GM18519 (cell line): Measurements from ENCODE around the gene PLEKHG5.
"Not testable (repeated sequence)": the region's sequence is repeated elsewhere in the genome, so short reads cannot be mapped to it uniquely, and the experiment has no call there.

Experiments used
- ATAC-seq: cut with Tn5 transposase; IDR thresholded peaks from one replicate; pipeline ENCODE4 v1.9.1; 2021; ENCODE audit warnings: mild to moderate bottlenecking, moderate library complexity; ENCODE audit not compliant: unreplicated experiment, low FRiP score

PLEKHG5 gene

DNA sequence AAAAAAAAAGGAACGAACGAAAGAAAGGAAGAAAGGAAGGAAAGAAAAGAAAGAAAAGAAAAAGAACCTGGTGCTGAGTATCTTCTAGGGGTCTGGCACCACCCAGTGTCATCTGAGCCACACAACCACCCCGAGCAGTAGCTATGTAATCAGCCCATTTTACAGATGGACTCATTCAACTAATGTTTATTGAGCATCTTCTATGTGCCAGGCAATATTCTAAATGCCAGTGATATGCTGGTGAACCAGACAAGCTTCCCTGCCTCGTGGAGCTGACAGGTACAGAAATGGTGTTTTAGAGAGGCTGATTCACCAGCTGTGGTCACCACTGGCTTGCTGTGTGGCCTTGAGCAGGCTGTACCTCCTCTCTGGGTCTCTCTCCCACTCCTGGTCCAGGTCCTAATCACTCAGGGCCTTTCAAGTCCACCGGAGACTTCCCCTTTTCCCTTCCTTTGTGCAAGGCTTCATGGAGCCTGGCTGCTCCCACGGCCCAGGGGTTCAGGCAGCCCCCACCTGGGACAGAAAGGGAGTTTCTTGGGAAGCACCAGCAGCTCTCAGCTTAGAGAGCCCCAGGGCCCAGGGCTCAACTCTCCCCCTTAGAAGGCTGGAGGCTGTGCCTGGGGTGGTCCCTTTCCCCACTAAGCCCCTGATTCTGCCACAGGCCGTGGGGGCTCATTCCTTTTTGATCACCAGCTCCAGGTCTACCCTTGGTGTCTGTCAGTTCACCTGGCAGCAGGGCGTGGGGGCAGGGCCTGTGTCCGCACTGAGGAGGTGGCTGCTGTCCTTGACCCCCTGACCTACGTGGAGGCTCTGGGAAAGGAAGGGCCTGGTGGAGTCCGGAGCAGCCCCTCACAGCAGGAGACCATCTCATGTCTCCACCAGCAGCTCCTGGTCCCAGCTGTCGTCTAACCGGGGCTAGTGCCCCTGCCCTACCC, 59.6 kb downstream of the PLEKHG5 start:
- ATAC-seq, result not testable (repeated sequence)

DNA sequence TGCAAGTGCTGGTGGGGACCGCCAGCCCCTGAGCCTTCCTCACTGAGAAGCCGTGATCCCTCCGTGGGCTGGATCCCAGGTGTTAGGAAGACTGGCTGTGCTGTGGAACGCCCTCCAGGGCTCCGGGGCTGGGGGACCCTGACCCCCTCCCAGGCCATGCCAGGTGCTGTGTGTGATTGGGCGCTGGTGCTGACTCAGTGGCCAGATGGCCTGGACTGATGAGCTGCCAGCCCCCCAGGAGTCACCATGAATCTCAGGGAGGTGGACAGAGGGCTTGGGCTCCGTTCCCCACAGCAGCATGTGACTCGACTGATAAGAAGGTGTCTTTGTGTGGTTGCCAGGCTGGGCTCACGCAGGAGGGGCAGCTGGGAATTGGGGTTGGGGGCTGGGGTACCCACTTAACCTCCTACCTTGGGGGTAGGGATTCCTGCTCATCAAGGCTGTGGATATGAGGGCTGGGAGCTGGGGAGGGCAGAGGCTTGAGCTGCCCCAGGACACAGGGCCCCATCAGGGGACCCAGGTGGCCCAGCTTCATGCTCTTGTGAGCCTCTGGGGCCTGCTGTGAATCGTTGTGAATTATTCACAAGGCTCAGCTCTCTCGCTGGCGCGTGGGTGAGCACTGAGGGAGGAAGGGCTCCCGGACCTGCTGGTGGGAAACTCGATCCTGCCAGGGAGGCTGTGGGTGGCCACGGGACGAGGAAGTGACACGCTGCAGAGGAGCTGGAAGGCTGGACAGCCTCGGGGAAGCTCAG, 61.6 kb downstream of the PLEKHG5 start:
- ATAC-seq, result not testable (repeated sequence)

DNA sequence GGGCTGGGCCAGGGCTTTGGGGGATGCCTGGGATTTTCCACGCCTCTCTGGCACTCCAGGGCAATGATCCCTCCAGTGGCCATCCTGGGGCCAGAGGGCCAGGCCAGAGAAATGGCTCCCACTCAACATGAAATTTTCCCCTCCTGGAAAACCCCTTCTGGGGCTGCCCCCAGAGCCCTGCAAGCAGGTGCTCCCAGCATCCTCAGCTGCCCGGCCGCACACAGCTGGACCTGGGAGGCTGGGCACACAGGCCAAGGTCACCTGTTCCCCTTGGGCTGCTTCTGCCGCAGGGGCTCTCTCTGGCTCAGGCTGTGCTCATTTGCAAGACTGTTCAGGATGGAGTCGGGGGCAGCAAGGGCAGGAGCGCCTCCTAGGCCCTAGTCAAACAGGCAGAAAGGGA, 63.0 kb downstream of the PLEKHG5 start:
- ATAC-seq, result not testable (repeated sequence)

DNA sequence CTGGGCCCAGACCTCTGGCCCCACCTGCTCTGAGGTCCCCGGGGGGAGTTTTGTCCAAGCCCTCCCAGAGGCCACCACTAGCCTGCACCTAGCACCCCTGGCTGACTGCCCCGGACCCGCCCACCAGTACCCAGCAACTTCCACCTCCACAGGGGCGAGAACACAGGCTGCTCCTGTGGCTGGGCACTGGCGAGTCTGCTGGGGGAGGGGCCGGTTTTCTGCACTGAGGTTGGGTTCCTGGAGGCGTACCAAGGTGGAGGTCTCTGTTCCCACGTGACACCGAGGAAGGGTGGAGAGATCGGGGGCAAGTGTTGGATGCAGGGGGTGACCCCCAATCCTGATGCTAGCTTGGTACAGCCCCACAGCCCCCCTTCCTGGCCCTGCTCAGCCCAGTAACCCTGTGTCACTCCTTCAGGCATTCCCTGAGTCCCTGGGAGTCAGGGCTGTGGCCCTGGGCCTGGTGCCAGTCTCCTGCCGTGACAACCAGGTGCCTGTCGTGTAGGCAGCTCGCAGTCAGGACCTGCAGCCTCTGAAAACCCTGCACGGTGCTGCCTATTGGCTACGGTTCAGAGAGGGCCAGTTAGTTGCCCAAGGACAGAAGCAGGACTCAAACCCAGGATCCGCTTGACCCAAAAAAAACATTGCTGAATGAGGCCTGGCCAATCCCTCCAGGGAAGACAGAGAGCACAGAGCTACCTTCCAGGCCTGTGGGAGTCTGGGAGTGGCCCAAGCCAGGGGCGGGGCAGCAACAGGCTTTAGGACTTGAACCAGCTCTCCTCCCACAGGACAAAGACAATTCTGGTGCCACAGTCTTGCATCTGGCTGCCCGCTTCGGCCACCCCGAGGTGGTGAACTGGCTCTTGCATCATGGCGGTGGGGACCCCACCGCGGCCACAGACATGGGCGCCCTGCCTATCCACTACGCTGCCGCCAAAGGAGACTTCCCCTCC, 63.8 kb downstream of the PLEKHG5 start:
- ATAC-seq, result no peak

DNA sequence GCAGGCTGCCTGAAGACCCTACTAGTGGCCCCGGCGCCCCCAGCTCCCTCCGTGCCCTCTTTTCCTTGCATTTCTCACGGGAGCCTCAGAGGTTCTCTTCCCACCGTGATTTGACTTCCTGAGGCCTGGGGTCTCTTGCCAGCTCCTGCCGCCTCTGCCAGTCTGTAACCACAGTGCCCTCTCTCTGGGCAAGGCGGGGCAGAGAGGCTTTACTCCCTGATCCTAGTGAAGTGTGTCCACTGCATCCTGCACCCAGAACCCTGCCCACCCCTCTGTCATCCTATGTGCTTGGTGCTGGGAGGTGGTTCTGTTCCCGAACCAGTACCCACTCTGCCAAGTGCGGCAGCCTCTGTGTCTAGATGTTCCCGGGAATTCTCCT, 64.5 kb downstream of the PLEKHG5 start:
- no peak for ATAC-seq

DNA sequence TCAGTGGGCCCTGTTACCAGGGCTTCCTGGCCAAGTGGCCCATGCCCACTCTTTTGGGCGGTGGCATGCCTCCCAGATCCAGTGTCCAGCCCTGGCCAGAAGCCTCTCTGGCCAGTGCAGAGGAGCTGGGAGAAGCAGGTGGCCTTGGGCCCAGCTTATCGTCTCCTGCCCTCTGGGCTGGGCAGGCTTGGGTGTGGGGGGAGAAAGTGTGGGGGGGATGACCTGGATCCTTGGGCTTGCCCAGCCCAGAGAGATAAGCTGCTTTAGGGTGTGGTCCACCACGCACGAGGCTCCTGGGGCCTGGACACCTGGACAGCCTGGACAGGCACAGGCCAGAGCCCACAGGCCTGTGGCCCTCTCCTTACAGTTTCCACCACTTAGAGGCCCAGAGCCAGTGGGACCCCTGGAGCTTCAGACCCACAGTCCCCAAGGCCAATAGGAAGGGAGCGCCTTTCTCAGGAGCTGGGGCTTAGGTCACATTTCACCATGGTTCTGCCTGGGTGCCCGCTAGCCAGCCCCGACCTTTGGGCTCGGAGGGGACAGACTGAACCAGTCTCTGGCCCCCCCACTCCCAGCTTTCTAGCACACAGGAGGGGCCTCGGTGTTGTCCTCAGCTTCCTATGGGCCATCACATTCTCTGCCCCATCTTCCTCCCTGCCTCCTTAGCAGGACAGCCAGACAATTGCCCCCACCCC, 65.0 kb downstream of the PLEKHG5 start:
- ATAC-seq, result no peak

DNA sequence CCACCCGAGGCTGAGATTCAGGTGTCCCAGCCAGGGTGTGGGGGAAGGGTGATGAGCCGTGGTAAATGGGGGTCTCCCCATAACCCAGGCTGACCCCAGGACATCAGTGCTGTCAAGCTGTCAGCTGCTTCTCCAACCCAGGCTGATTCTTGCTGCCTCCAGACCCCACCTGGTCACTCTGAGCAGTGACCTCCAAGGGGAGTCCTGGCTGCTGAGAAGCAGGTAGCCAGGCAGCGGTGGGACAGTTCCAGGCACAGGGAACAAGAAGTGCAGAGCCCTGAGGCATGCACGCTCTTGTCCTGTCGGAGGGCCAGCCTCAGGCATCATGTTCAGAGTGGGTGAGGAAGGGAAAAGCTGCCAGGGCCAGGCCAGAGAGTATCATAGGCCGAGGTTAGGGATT, 65.8 kb downstream of the PLEKHG5 start:
- no peak for ATAC-seq

DNA sequence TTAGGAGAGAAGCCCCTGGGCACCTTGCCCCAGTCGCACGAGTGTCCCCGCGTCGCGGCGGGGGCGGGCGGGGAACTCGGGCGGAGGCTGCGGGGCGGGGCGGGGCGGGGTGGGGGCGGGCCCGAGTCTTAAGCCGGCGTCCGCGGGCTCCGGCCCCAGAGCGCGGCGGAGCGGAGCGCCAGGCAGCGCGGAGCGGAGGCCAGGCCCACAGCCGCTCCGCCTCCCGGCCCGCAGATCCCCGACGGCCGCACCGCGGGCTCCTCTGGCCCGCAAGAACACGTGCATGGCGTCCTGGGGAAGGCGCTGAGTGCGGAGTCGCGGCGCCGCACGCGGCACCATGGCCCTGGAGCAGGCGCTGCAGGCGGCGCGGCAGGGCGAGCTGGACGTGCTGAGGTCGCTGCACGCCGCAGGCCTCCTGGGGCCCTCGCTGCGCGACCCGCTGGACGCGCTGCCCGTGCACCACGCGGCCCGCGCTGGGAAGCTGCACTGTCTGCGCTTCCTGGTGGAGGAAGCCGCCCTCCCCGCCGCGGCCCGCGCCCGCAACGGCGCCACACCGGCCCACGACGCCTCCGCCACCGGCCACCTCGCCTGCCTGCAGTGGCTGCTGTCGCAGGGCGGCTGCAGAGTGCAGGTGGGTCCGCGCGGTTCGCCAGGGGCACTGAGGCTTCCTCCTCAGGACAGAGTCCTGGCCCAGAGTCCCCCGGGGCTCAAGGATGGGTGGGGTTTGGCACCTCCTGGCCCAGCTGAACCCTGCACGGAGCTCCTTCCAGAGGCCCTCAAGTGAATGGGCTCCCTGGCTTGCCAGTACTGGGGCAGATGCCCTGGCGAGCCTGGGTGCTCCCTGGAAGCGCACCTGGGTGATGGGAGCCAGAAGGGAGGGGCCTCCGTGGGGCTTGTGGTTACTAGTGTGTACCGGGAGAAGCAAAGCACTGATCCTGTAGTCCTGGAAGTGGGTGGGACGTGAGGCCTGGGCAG, 66.6 kb downstream of the PLEKHG5 start, which contains the start of gene ESPN:
Gene ESPN, plus strand, starts transcription at position 158 of the 975 bp plus-strand sequence. Its CDS starts 180 bp downstream, at position 338.
- no peak for ATAC-seq

DNA sequence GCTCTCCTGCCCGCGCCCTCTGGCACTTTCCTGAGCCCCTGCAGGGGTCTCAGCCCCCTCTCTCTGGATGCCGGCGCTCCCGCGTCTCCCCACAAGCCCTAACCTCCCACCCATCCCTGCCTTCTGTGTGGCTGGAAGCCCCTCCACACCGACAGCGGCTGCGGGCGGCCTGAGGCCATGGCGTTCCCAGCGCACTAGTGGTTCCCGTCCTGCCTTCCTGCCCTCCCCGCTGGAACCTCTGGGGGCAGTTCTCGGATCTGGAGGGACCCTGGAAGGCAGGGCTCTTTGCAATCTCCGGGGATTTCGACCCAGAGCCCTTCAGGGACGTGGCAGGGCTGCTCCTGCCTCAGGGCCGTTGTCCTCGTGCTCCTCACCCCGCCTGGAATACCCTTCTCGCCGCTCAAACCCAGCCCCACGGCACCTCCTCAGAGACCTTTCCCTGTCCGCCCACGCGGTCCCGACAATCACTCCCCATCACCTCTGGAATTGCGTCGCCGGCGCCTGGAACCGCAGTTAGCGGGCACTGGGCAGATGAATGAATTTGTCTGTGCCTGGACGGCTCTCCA, 67.4 kb downstream of the PLEKHG5 start:
- ATAC-seq, result no peak

DNA sequence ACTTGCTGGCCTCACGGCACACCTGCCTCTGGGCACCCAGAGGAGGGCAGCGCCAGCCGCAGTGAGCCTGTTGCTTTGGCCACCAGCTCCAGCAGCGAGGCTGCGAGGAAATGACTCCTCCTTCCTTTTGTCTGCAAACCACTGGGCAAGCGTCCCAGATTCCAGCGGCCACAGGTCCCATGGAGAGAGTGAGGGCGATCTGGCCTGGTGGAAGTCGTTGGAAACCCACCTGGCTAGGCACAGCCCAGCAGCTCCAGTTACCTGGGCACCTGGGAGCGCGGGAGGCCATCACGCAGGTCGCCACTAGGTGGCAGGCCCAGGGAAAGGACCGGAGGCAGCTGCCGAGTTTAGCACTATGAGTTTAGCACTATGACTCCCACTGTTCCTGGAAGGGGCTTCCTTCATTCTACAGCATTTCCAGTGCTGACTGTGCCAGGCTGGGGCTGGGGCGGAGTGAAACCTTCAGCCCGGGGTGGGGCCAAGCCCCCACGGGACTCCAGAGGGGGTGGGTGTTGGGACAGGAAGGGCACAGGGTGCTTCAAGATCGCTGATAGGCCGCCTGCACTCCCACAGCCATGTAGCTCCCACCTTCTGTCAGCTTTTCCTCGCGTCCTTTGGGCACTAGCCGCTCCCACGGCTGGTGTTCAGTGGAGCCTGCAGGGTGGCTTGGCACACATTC, 68.0 kb downstream of the PLEKHG5 start:
- ATAC-seq, result no peak

DNA sequence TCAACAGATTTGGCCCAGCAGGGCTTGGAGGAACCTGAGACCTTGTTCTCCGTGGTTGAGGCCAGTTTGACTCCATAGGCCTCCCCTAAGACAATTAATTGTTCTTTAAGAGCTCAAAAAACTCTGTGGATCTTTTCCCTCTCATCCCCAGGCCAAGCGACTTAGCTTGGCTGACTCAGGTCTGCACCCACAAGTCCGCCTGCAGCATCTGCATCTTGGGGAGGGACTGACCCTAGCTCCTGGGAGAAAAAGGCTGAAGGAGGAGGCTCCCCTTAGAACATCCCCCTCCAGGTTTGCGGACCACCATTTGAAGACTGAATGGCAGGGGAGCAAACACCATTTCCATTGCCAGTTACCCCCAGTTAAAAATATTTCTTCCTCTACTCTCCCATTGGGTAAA, 70.2 kb downstream of the PLEKHG5 start:
- ATAC-seq, result no peak

DNA sequence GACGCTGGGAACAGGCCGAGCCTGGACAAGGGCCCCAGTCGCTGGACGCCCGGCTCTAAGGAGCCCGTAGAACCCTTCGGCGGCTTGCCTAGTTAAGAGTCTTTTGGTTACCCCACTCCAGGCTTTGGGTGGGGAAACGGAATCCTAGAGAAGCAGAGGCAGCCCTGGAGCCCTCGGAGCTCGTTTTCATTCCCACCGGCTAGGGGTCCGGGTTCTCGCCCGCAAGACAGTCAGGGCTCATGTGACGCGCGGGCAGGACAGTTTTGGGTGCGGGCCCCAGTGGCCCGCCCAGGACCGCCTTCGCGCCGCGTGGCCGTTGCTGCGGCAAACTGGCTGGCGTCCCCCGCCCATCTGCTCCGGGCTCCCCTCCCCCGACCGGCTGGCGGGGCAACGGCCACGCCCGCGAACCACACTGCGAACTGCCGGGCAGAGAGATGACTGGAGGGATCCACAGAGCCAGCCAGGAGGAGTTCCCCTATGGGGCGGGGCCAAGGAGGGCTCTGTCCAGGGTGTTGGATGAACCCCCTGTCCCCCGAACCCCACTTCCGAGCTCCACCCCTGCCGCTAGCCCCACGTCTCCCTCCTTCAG, 70.9 kb downstream of the PLEKHG5 start:
- ATAC-seq, result no peak

DNA sequence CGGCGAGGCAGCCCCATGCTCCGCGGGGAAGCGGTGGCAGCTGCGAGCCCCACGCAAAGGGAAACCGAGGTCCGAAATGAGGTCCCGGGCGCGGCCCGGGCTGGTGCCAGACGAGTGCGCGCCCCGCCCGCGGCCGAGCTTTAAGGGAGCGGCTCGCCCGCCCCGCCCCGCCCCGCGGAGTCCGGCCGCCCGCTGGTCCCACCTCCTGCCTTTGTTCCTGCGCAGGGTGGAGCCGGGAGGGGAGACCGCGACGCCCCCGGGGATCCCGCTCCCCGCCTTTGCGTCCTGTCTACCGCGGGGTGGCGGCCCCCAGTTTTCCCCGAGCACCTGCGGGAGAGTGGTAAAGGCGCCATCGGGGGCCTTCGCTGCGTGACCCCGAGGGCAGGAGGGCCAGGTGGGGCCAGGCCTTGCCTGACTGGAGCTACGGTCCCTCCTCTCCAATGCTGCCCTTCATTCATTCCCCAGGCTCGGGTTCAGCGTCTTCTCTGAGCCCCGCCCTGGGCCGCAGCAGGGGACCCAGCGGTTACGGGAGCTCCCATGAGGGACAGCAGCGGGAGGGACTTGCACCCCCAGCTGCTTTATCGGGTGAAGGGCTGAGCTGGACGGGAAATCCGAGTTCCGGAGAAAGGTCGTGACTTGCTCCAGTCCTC, 71.5 kb downstream of the PLEKHG5 start, which contains the start of gene HES2:
Gene HES2, minus strand, starts transcription at position 116 of the 650 bp plus-strand sequence. Its CDS starts 99 bp downstream, at position 17.
- no peak for ATAC-seq

DNA sequence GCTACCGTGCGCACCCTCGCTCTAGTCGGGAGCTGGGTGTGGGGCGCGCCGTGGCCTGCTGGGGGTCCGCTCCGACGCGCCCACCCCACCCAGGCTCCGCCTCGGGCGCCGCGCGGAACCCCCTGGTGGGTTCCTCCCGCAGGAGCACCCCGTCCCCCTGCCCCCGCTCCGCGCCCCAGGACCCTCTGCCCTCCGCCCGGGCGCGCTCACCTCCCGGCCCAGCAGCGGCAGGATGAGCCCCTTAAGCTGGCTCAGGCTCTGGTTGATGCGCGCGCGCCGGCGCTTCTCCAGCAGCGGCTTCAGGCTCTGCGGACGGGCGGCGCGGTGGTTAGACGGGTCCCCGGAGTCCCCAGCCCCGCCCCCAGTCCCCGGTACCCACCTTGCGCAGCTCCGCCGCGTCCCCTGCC, 72.1 kb downstream of the PLEKHG5 start:
- no peak for ATAC-seq

DNA sequence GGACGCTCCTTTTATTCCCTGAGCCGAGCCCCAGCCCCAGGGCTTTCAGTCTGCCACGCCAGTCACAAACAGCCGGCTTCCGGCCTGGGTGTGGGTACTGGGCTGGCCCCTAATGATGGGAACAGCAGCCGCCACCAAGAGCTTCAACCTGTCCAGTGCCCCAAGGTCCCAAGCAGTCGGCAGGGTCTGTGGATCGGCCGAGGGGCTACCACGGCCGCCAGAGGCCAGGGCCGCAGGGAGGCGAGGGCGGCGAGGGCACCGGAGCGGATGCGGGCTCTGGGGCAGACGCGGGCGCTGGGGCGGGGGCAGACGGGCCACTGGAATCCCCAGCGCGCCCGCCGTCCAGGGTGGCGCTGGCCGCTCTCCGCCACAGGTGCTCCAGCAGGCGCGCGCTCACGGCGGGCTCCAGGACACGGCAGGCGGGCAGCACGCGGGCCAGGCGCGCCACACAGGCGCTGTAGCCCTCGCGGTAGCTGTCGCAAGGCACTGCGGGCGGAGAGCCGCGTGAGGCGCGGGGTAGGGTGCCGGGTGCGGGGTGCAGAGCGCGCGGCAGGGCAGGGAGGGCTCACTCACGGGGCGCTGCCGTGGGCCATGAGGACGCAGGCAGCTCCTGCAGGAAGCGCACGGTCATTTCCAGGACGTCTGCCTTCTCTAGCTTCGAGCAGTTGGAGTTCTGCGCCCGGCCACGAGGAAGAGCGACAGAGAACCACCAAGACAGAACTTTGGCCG, 72.6 kb downstream of the PLEKHG5 start:
- no peak for ATAC-seq
